SK-N-MC (cell line): Measurements from ENCODE around the gene CUEDC2.

Experiments used
- DNase-seq: peaks from one replicate; pipeline ENCODE4 v3.0.0-alpha.2; 2011; ENCODE audit warnings: low read depth, low spot score
- H3K27ac ChIP-seq: fragments of 200-600 bp; sonication (generic); 2 replicates; pipeline ENCODE4 v1.5.1; 2016; ENCODE audit warnings: mixed run types
- H3K36me3 ChIP-seq: fragments of 200-600 bp; sonication (generic); 2 replicates; pipeline ENCODE4 v1.6.1; 2017; ENCODE audit warnings: antibody characterized with exemption, low read length, mixed read lengths; ENCODE audit not compliant: insufficient read depth
- H3K4me3 ChIP-seq: fragments of 200-600 bp; sonication (generic); 2 replicates; pipeline ENCODE4 v1.5.1; 2016
- H3K9ac ChIP-seq: fragments of 200-600 bp; sonication (generic); 2 replicates; pipeline ENCODE4 v1.8.0; 2017; ENCODE audit warnings: mixed run types, mixed read lengths; ENCODE audit not compliant: insufficient read length
- H3K9me3 ChIP-seq: fragments of 200-600 bp; sonication (generic); 2 replicates; pipeline ENCODE4 v1.6.1; 2017; ENCODE audit warnings: low read depth, mild to moderate bottlenecking, antibody characterized with exemption, low read length, moderate library complexity, mixed read lengths
- EZH2 ChIP-seq: fragments of 200-600 bp; sonication (generic); IDR thresholded peaks from one replicate; pipeline ENCODE4 v1.6.1; 2017; ENCODE audit warnings: antibody characterized with exemption
- FOXP2 ChIP-seq: optimal IDR thresholded peaks from 2 replicates; pipeline ENCODE3; 2011; ENCODE audit warnings: mild to moderate bottlenecking, moderate library complexity; ENCODE audit not compliant: insufficient read depth; ENCODE audit errors: extremely low read length, control extremely low read depth
- POLR2AphosphoS5 ChIP-seq: IDR thresholded peaks from 2 replicates; pipeline ENCODE4 v1.6.1; 2012; ENCODE audit warnings: mild to moderate bottlenecking, low read depth, low read length, borderline replicate concordance

Gene CUEDC2, protein sequence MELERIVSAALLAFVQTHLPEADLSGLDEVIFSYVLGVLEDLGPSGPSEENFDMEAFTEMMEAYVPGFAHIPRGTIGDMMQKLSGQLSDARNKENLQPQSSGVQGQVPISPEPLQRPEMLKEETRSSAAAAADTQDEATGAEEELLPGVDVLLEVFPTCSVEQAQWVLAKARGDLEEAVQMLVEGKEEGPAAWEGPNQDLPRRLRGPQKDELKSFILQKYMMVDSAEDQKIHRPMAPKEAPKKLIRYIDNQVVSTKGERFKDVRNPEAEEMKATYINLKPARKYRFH

DNA sequence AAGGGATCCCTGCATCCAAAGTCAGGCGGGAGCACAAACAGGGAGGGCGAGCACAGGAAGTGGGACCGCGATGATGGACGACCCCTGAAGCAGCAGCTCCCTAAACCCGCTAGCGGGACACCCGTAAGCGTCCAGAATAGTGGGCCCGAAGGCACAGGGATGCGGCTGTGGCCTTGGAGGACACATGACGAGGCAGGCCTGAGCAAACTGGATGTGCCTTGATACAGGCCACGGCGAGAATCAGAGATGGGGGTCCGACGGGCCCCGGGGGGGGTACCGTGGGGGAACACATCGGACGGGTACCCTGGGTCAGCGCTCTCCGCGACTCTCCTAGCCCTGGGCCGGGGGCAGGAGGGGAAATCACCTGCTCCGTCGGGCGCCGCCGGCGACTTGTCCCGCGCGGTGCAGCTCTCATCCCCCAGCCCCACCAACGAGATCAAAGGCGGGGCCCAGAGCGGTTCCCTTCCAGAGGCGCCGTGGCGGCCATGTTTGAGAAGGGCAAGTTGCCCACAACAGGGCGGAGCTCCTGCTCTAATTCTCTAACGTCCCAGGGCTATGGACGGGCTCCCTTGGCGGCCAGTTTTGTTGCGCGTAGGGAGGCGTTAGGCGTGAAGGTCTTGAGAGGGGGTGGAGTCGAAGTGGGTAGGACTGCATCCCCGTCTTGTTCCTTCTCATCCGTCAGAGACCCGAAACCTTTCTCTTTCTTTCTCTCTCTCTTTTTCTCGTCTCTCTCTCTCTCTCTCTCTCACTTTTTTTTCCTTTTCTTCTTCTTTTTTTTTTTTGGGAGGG, at the start of gene CUEDC2:
Gene CUEDC2 (minus strand): TSS at position 413 of the 789 bp plus-strand sequence. CDS start 7,386 bp downstream, outside the sequence.
- DNase-seq: peak; percentile 57
- Histone ChIP-seq H3K27ac (no peak within 1 kb of the TSS), H3K9ac (peak within 1 kb of the TSS; percentile 88), H3K4me3 (peak within 1 kb of the TSS; percentile 78), H3K9me3 (no peaks in the 10 kb centered on the region), H3K36me3 (no peaks in the 10 kb centered on the region)
- TF ChIP-seq FOXP2 (no peak), POLR2AphosphoS5 (peak; percentile 48; the same call in 1 of the 2 replicates)

DNA sequence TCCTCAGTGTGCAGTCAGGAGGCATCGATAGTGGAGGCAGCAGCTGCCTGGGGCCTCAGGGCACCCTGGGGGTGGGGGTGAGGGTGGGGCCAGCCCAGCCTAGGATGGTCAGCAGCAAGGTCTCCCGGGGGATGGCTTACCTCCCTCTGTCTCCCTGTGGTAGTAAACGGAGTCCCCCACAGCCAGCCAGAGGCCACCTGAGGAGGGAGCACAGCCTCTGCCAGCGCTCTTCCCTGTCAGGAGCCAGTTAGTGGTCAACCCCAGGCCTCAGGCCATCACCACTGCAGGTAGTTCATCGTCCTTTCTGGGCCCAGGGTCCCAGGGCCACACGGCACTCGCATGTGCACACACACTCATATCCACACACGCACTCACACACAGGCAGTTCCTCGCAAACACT, 48.0 kb upstream of the CUEDC2 start:
- no peak for TF ChIP-seq EZH2
- TF ChIP-seq POLR2AphosphoS5: no peak
- TF ChIP-seq FOXP2: no peak
- H3K36me3 ChIP-seq: no peaks in the 10 kb centered on the region; the same call in 1 of the 2 replicates
- DNase-seq: no peak
- H3K4me3 ChIP-seq: no peak overlapping the region
- H3K27ac ChIP-seq: no peak overlapping the region
- H3K9me3 ChIP-seq: no peaks in the 10 kb centered on the region
- H3K9ac ChIP-seq: no peak overlapping the region

DNA sequence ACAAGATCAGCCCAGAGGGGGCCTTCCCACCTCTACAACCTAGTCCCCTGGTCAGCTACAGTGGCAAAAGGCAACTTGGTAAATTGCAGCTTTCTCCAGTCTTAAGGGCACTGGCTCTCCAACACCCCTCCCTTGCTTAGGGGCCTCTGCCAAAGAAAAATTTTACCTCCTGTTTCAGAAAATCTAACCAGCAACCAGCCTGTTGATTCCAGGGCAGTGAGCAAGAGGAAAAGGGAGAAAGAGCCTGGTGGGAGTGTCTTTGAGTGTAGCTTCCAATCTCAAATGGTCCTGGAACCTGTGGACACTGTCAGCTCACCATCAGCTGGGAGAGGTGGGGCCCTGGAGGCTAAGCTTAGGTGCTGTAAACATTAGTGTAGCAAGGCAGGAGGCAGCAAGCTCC, 47.3 kb upstream of the CUEDC2 start:
- no peak overlapping the region for H3K27ac ChIP-seq
- no peaks in the 10 kb centered on the region for H3K9me3 ChIP-seq
- H3K9ac ChIP-seq: no peak overlapping the region
- no peak overlapping the region for H3K4me3 ChIP-seq
- TF ChIP-seq POLR2AphosphoS5: no peak
- TF ChIP-seq FOXP2: no peak
- no peak for TF ChIP-seq EZH2
- H3K36me3 ChIP-seq: no peaks in the 10 kb centered on the region; the same call in 1 of the 2 replicates
- no peak for DNase-seq

DNA sequence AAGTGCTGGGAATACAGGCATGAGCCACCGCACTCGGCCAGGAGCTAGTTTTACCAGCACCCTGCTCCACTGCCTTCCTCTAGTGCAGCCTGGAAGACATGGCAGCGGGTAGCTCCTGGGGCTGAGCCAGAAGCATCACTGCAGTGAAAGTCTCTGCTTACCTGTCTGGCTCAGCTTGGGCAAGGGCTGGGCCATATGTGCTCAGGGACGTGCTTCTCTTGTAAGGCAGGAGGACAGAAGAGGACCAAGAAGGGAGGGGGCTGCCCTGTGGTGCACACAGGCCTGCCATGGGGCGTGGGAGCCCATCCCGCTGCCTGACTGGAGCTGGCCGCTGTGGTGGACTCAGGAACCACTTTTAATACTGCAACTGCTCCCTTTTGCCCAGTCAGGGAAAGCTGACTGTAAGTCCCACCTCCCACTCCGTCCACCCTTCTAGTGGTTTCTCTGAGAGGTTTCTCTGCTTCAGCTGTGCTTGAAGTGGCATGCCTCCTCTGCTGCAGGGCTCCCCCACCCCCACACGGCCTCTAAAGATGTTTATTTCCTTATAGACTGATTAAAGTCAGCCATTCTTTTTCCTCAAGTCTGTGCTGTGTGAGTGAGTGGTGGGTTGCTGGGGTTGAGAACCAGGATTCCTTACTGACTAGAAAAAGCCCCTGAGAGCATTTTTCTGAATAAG, 44.2 kb upstream of the CUEDC2 start:
- no peaks in the 10 kb centered on the region for H3K9me3 ChIP-seq
- no peak for DNase-seq
- no peaks in the 10 kb centered on the region; the same call in 1 of the 2 replicates for H3K36me3 ChIP-seq
- no peak overlapping the region for H3K27ac ChIP-seq
- H3K4me3 ChIP-seq: no peak overlapping the region
- no peak overlapping the region for H3K9ac ChIP-seq
- TF ChIP-seq EZH2 (no peak), FOXP2 (no peak), POLR2AphosphoS5 (no peak)

DNA sequence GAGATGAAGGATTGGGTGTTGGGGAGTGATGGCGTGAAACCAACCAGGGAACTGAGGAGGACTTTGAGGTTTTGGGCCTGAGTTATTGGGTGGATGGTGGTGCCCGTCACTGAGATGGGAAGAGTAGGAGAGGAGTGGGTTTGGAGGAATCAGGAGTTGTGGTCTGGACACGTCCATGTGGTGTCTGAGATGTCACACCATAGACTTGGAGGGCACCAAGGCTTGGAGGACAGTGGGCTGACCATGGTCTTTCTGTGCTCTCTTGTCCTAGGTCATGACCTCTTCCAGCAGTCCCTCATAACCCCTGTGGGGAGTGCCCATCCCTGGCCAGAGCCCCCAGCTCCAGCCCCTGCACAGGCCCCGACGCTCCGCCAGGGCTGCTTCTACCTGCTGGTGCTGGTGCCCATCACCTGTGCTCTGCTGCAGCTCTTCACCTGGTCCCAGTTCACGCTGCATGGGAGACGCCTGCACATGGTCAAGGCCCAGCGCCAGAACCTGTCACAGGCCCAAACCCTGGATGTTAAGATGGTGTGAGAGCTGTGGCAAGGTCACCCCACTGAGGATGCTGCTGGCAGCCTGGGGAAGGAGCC, 43.2 kb upstream of the CUEDC2 start:
- Histone ChIP-seq H3K4me3 (no peak overlapping the region), H3K9me3 (no peaks in the 10 kb centered on the region), H3K27ac (no peak overlapping the region), H3K9ac (no peak overlapping the region), H3K36me3 (no peaks in the 10 kb centered on the region; the same call in 1 of the 2 replicates)
- no peak for TF ChIP-seq EZH2
- no peak for TF ChIP-seq FOXP2
- TF ChIP-seq POLR2AphosphoS5: no peak
- DNase-seq: no peak

DNA sequence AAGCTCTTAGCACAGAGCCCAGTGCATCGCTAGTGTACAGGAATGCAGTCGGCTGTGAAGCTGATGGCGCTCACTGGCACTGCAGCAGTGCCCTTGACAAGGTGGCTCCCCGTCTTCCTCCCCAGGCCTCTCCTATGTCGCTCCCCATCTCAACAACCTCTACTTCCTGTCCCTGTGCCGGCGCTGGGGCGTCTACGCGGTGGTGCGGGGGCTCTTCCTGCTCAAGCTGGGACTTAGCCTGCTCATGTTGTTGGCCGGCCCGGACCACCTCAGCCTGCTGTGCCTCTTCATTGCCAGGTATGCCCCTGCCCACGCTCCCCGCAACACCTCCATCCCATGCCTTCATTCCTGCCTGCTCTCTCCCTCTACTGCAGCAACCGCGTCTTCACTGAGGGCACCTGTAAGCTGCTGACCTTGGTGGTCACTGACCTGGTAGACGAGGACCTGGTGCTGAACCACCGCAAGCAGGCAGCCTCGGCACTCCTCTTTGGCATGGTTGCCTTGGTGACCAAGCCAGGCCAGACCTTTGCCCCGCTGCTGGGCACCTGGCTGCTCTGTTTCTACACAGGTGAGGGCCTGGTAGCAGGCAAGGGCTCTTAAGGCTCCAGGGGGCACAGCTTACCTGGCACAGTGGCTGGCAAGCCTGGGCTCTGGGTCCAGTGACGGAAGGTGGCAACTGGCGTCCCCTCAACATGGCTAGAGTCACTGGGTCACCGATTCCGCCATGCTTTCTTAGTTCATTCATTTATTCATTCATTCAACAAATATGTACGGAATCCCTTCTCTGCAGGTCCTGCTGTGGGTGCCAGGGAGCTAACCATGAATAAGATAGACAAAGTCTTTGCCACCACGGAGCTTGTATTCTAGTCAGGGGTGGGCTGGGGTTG, 41.3 kb upstream of the CUEDC2 start:
- Histone ChIP-seq H3K4me3 (no peak overlapping the region), H3K9me3 (no peaks in the 10 kb centered on the region), H3K36me3 (no peaks in the 10 kb centered on the region), H3K27ac (no peak overlapping the region), H3K9ac (no peak overlapping the region)
- TF ChIP-seq FOXP2 (no peak), EZH2 (no peak), POLR2AphosphoS5 (no peak)
- no peak for DNase-seq
